TTC549 (cell line): ENCODE data around the gene TMPRSS9.
"Not testable (repeated sequence)": the region's sequence is repeated elsewhere in the genome, so short reads cannot be mapped to it uniquely, and the experiment has no call there.

Experiments used
- FAIRE-seq: peaks from 2 replicates; lab custom pipeline; 2012; peaks lifted over from hg19 to GRCh38; lab: Jason Lieb, UNC

TMPRSS9 gene

GRCh38 chr19:2462635-2463421 lies 102.8 kb downstream of the TMPRSS9 start:
- FAIRE-seq = peak; percentile 66

GRCh38 chr19:2463694-2464093 lies 103.6 kb downstream of the TMPRSS9 start:
- FAIRE-seq = not testable (repeated sequence)

- no peak for FAIRE-seq
Measured at GRCh38 chr19:2464389-2464788, 104.3 kb downstream of the TMPRSS9 start.

GRCh38 chr19:2468596-2468995 lies 108.5 kb downstream of the TMPRSS9 start:
- no peak for FAIRE-seq

GRCh38 chr19:2469102-2469914 lies 109.2 kb downstream of the TMPRSS9 start:
- FAIRE-seq = no peak

- not testable (repeated sequence) for FAIRE-seq
Measured at GRCh38 chr19:2469915-2470200, 109.8 kb downstream of the TMPRSS9 start.

GRCh38 chr19:2474232-2475017 lies 114.4 kb downstream of the TMPRSS9 start:
- no peak for FAIRE-seq

GRCh38 chr19:2475018-2475701 lies 115.1 kb downstream of the TMPRSS9 start:
- no peak for FAIRE-seq
